K562 (cell line): ENCODE results near the gene NRTN. TPM values are rescaled to one million over a fixed set of nuclear protein-coding genes. Genes with fewer than 3 reads are reported as not detected.
A peak's percentile ranks its signal among the peaks of the same experiment; 100 is the strongest.

Experiments
- AFF1 ChIP-seq, 2 experiments: fragments of 450-650 bp; IDR thresholded peaks; 2 replicates each; pipeline ENCODE4 v1.6.1; 2018; ENCODE audit warnings: mild to moderate bottlenecking in 2 of 2, low read depth in 1 of 2; ENCODE audit not compliant: partially characterized antibody in 2 of 2
- CBX1 ChIP-seq: sonication (generic); IDR thresholded peaks from 2 replicates; pipeline ENCODE4 v1.6.1; 2016; ENCODE audit warnings: antibody characterized with exemption, low read depth, mild to moderate bottlenecking
- HLTF ChIP-seq: fragments of 450-650 bp; IDR thresholded peaks from 2 replicates; pipeline ENCODE4 v1.6.1; 2016
- KAT2B ChIP-seq: IDR thresholded peaks from one replicate; pipeline ENCODE4 v1.6.1; 2012; ENCODE audit warnings: low read depth, mild to moderate bottlenecking, control low read depth, inconsistent platforms, low read length, moderate library complexity
- SMARCA4 ChIP-seq: fragments of 450-650 bp; IDR thresholded peaks from 2 replicates; pipeline ENCODE4 v1.6.1; 2016
- TFAP4 ChIP-seq: sonication (generic); formaldehyde crosslinking; IDR thresholded peaks from 2 replicates; pipeline ENCODE4 v1.8.0; 2022; ENCODE audit warnings: missing genetic modification reagents, mild to moderate bottlenecking, moderate library complexity, borderline replicate concordance
- ZNF407 ChIP-seq: fragments of 450-650 bp; IDR thresholded peaks from 2 replicates; pipeline ENCODE4 v1.6.1; 2016; ENCODE audit warnings: low read depth
- ZNF583 ChIP-seq: fragments of 250-450 bp; sonication (Bioruptor Pico); IDR thresholded peaks from 2 replicates; pipeline ENCODE4 v1.4.0; 2020
- ZNF584 ChIP-seq: fragments of 200-800 bp; sonication (Bioruptor generic); IDR thresholded peaks from 2 replicates; pipeline ENCODE4 v1.6.1; 2016; ENCODE audit warnings: low read depth, mild to moderate bottlenecking, missing genetic modification characterization, missing compliant biosample characterization
- polyA plus RNA-seq, 8 experiments: library from polyadenylated mRNA; depleted of rRNA in 4 of 8; stranded (reverse) in 5 of 8; unstranded in 3 of 8; fragments of >200 nt; fragmentation: Nextera tagmentation in 2 of 8; fragmentation: Illumina TruSeq in 1 of 8; extraction: Ambion mirVana in 2 of 8; extraction: Trizol in 1 of 8; gene quantifications; 2 replicates each; pipeline versions ENCODE4 v1.2.1 to v1.2.3, GENCODE V29; 2011 to 2014; ENCODE audit warnings: inconsistent platforms in 1 of 8, missing spikeins in 1 of 8
- total RNA-seq, 7 experiments: library from RNA; depleted of rRNA in 6 of 7; stranded (reverse); fragments of >200 nt in 6 of 7; fragmentation: Illumina TruSeq in 2 of 7; extraction: Trizol in 2 of 7; gene quantifications; 2 replicates each; pipeline versions ENCODE4 v1.2.1 to v1.2.3, GENCODE V29; 2011 to 2021; ENCODE audit warnings: low replicate concordance in 1 of 7

The NRTN gene
- total and polyA plus RNA-seq, 9 of the 15 experiments (the other 6 are each of a cell fraction or from before 2014, with no cell fraction given) = 0.62 to 8.1 (median 1.6) TPM; not detected in 2

GRCh38 chr19:5790559-5791520 is 14.0 kb upstream of the NRTN start, which contains the start of gene DUS3L (continued):
- TF ChIP-seq AFF1 (IDR thresholded peaks at IDR 0.05; ENCODE audit: low read depth in 1 of 2, partially characterized antibody in 2 of 2) = peak; percentile 63 to 98
- peak; percentile 74; the same call in 1 of the 2 replicates for TF ChIP-seq ZNF583
- peak; percentile 93 for TF ChIP-seq TFAP4 (CRISPR knock-in tag)
- TF ChIP-seq ZNF407 = peak; percentile 89
- TF ChIP-seq HLTF = peak; percentile 88; the same call in 1 of the 2 replicates
- TF ChIP-seq SMARCA4 = peak; percentile 38; the same call in 1 of the 2 replicates
- TF ChIP-seq ZNF584 (CRISPR knock-in tag) = peak; percentile 74; the same call in 1 of the 2 replicates
- TF ChIP-seq KAT2B = no peak
- peak; percentile 15; the same call in 1 of the 2 replicates for TF ChIP-seq CBX1
